ENCODE data around the gene CHKA. TPM values are rescaled to one million over a fixed set of nuclear protein-coding genes. Genes with fewer than 3 reads are reported as not detected.

CHKA gene
- total and polyA plus RNA-seq, 2 donors (not counting 3 experiments of a cell fraction or from before 2014, with no cell fraction given), result 21.4 to 25.1 TPM

DNA sequence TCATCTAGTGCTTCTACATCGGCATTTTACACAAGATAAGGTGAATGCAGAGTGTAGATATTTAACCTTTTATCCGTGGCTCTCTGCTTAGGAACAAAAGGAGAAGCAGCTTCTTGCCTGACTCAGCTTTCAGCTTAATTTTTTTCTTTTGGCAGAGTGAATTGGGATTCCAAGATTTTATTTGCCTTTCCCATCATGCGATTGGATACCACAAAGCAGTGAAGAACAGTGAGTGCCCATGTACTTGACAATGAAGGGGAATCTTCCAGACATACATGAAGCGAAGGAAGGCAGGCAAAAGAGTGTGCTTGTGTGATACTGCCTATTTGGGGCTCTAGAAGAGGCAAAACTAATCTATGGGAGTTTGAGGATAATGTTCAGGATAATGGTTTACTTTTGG is 17.0 kb upstream of the CHKA start:
- TF ChIP-seq MYC (IDR thresholded peaks at IDR 0.05; ENCODE audit: low read depth, low read length), result no peak
- TF ChIP-seq EZH2 (IDR thresholded peaks at IDR 0.05; ENCODE audit: borderline replicate concordance, low read depth, low read length, severe bottlenecking), result no peak
- no peak for TF ChIP-seq JUN (IDR thresholded peaks at IDR 0.05; ENCODE audit: borderline replicate concordance, insufficient read depth, insufficient read length, low read depth)
- TF ChIP-seq GATA2 (IDR thresholded peaks at IDR 0.05; ENCODE audit: insufficient read depth, insufficient read length, low read depth, low read length), result no peak
- TF ChIP-seq POLR2A (IDR thresholded peaks at IDR 0.05; ENCODE audit: low read depth, low read length), result no peak
- TF ChIP-seq, protein P1, sequence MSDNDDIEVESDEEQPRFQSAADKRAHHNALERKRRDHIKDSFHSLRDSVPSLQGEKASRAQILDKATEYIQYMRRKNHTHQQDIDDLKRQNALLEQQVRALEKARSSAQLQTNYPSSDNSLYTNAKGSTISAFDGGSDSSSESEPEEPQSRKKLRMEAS (IDR thresholded peaks at IDR 0.05; ENCODE audit: insufficient read depth, insufficient read length), result no peak
- no peak for TF ChIP-seq FOS (IDR thresholded peaks at IDR 0.05; ENCODE audit: borderline replicate concordance, insufficient read depth, low read length)
- TF ChIP-seq, protein P2, sequence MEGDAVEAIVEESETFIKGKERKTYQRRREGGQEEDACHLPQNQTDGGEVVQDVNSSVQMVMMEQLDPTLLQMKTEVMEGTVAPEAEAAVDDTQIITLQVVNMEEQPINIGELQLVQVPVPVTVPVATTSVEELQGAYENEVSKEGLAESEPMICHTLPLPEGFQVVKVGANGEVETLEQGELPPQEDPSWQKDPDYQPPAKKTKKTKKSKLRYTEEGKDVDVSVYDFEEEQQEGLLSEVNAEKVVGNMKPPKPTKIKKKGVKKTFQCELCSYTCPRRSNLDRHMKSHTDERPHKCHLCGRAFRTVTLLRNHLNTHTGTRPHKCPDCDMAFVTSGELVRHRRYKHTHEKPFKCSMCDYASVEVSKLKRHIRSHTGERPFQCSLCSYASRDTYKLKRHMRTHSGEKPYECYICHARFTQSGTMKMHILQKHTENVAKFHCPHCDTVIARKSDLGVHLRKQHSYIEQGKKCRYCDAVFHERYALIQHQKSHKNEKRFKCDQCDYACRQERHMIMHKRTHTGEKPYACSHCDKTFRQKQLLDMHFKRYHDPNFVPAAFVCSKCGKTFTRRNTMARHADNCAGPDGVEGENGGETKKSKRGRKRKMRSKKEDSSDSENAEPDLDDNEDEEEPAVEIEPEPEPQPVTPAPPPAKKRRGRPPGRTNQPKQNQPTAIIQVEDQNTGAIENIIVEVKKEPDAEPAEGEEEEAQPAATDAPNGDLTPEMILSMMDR (IDR thresholded peaks at IDR 0.05; ENCODE audit: extremely low read depth in 1 of 2, insufficient read depth in 1 of 2, low read depth in 1 of 2, low read length in 2 of 2), result no peak
- TF ChIP-seq POLR2AphosphoS5 (IDR thresholded peaks at IDR 0.05; ENCODE audit: insufficient read depth, low read depth, low read length), result no peak
- Histone ChIP-seq H3K4me3 (replicated peaks in 1 of 3; ENCODE audit: insufficient read depth in 1 of 3, low read depth in 1 of 3, low read length in 3 of 3) (no peak overlapping the region), H3K9me3 (replicated peaks; ENCODE audit: control insufficient read depth, insufficient read depth, low read length) (no peaks in the 10 kb centered on the region), H4K20me1 (replicated peaks; ENCODE audit: control insufficient read depth, extremely low read depth, insufficient read depth, low read length) (no peaks in the 10 kb centered on the region), H3K36me3 (ENCODE audit: control insufficient read depth in 2 of 2, extremely low read depth in 1 of 2, insufficient read depth in 2 of 2, low read length in 2 of 2) (no peaks in the 10 kb centered on the region), H3K27ac (ENCODE audit: insufficient read depth, low read depth, low read length) (no peak overlapping the region), H3K27me3 (ENCODE audit: control insufficient read depth in 2 of 2, insufficient read depth in 2 of 2, low read length in 2 of 2) (no peaks in the 10 kb centered on the region), H3K4me1 (ENCODE audit: control insufficient read depth, extremely low read depth, insufficient read depth, low read length) (no peaks in the 10 kb centered on the region), H2AFZ (ENCODE audit: low read depth, low read length) (no peak overlapping the region), H3K9ac (replicated peaks; ENCODE audit: extremely low read depth, insufficient read depth, low read length) (no peak overlapping the region), H3K4me2 (ENCODE audit: insufficient read depth, low read length) (no peak overlapping the region), H3K79me2 (ENCODE audit: control insufficient read depth, insufficient read depth, low read length) (no peaks in the 10 kb centered on the region), H3K9me1 (replicated peaks; ENCODE audit: control insufficient read depth, extremely low read depth, insufficient read depth, low read length) (no peaks in the 10 kb centered on the region)
- CTCF ChIA-PET, result interaction anchor here (1.0 to 1.2 kb wide), 3 partner anchors 10 to 60 kb away, joined by 3 to 4 read pairs (median 3); no protein-coding TSS in a partner anchor
- BruUV-seq (replicated peaks), result no TSS peak
- POLR2A ChIA-PET, result no interaction called here
- dilution Hi-C loops (cut with MboI; ENCODE audit: extremely low pct_ligation_motif_present, low sequenced_read_pairs) (no loop called here), intact Hi-C loops (cut with micrococcal nuclease) (no loop called here)
- DNase-seq (ENCODE audit: low read depth, low spot score), result no peak
- FAIRE-seq, result no peak

All from endothelial cell of umbilical vein (primary cell).